Colonic mucosa (tissue), 4 donors: ENCODE results near the gene LARGE1. TPM values are rescaled to one million over a fixed set of nuclear protein-coding genes. Genes with fewer than 3 reads are reported as not detected.

Source experiments
- DNase-seq: peaks from one replicate; pipeline ENCODE4 v3.0.0-alpha.2; 2020
- H3K27ac ChIP-seq: fragments of 200-600 bp; one replicate; pipeline ENCODE4 v1.8.0; 2021
- H3K27me3 ChIP-seq: fragments of 200-600 bp; one replicate; pipeline ENCODE4 v1.8.0; 2021
- H3K36me3 ChIP-seq: fragments of 200-600 bp; one replicate; pipeline ENCODE4 v1.8.0; 2021
- H3K4me1 ChIP-seq: fragments of 200-600 bp; one replicate; pipeline ENCODE4 v1.8.0; 2021; ENCODE audit warnings: mild to moderate bottlenecking
- H3K4me3 ChIP-seq: fragments of 200-600 bp; one replicate; pipeline ENCODE4 v1.8.0; 2021
- H3K9ac ChIP-seq, 2 donors: one replicate each; pipeline ENCODE4 v1.7.0; 2013; ENCODE audit warnings: control low read depth in 2 of 2, low read depth in 2 of 2, low read length in 2 of 2
- H3K9me3 ChIP-seq: fragments of 200-600 bp; one replicate; pipeline ENCODE4 v1.8.0; 2021
- intact Hi-C: fragments of 100-400 bp; cut with DNase I; formaldehyde crosslinking; loops from one replicate; pipeline ENCODE4 v1.14.1; 2022
- total RNA-seq, 2 donors: library from RNA; stranded (reverse); fragmentation: NEBNext Ultra II Directional in 1 of 2; extraction: Animal tissue kit (Norgen Biotek cat#: 25700) in 1 of 2; gene quantifications; one replicate each; pipeline ENCODE4 v1.2.1, GENCODE V29; 2021
- TF ChIP-seq, protein P1 (sequence below): fragments of 200-600 bp; IDR thresholded peaks from one replicate; pipeline ENCODE4 v1.8.0; 2022; ENCODE audit warnings: antibody characterized with exemption, mild to moderate bottlenecking
- donor health status: healthy.
- donor health status: DM: no; HTN: no; CAD: no.
- donor health status: DM: no; HTN: no; CAD: no.

Gene LARGE1
- total RNA-seq, 2 donors from 2014 or later, result 45.2 to 46.5 TPM

GRCh38 chr22:33393432-33393831, 526.8 kb downstream of the LARGE1 start:
- Histone ChIP-seq H3K4me3 (no peak overlapping the region), H3K36me3 (no peaks in the 10 kb centered on the region), H3K27me3 (no peaks in the 10 kb centered on the region), H3K4me1 (no peaks in the 10 kb centered on the region), H3K9me3 (no peaks in the 10 kb centered on the region), H3K27ac (no peak overlapping the region), H3K9ac (no peak overlapping the region)
- DNase-seq, result no peak
- TF ChIP-seq, protein P1, sequence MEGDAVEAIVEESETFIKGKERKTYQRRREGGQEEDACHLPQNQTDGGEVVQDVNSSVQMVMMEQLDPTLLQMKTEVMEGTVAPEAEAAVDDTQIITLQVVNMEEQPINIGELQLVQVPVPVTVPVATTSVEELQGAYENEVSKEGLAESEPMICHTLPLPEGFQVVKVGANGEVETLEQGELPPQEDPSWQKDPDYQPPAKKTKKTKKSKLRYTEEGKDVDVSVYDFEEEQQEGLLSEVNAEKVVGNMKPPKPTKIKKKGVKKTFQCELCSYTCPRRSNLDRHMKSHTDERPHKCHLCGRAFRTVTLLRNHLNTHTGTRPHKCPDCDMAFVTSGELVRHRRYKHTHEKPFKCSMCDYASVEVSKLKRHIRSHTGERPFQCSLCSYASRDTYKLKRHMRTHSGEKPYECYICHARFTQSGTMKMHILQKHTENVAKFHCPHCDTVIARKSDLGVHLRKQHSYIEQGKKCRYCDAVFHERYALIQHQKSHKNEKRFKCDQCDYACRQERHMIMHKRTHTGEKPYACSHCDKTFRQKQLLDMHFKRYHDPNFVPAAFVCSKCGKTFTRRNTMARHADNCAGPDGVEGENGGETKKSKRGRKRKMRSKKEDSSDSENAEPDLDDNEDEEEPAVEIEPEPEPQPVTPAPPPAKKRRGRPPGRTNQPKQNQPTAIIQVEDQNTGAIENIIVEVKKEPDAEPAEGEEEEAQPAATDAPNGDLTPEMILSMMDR, result no peak
- intact Hi-C loops, result no loop called here

- Histone ChIP-seq H3K4me3 (no peak overlapping the region), H3K27me3 (no peaks in the 10 kb centered on the region), H3K27ac (no peak overlapping the region), H3K4me1 (no peaks in the 10 kb centered on the region), H3K36me3 (no peaks in the 10 kb centered on the region), H3K9me3 (no peaks in the 10 kb centered on the region), H3K9ac (no peak overlapping the region)
- DNase-seq, result no peak
- TF ChIP-seq, protein P1, result no peak
- intact Hi-C loops, result no loop called here
Measured at GRCh38 chr22:33391298-33391697, 529.0 kb downstream of the LARGE1 start.

DNA sequence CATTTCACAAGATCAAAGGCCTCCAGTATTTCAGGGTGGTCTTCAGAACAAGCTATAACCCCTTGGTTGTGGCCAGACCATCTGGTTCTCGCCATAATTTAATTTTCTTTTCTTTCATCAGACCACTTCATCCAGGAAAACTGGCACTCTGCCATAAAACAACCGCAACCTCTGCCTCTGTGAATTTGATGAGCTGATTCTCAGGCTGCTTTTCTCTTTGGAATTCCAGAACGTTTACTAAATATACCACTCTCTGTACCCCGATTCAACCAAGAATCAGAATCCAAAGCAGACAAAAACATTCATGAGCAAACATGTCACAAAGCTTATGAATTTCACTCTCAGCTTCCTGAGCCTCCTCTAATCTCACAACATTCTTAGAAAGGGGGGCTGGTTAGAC, 530.3 kb downstream of the LARGE1 start:
- TF ChIP-seq, protein P1, result no peak
- Histone ChIP-seq H3K9me3 (no peaks in the 10 kb centered on the region), H3K27ac (no peak overlapping the region), H3K4me3 (no peak overlapping the region), H3K9ac (no peak overlapping the region), H3K4me1 (no peaks in the 10 kb centered on the region), H3K27me3 (no peaks in the 10 kb centered on the region), H3K36me3 (no peaks in the 10 kb centered on the region)
- intact Hi-C loops, result no loop called here
- DNase-seq, result no peak

GRCh38 chr22:33386270-33386669, 534.0 kb downstream of the LARGE1 start:
- no peaks in the 10 kb centered on the region for H3K27me3 ChIP-seq
- TF ChIP-seq, protein P1, result no peak
- DNase-seq, result no peak
- no peaks in the 10 kb centered on the region for H3K36me3 ChIP-seq
- no peak overlapping the region for H3K27ac ChIP-seq
- H3K4me1 ChIP-seq, result no peaks in the 10 kb centered on the region
- H3K4me3 ChIP-seq, result no peak overlapping the region
- H3K9ac ChIP-seq, result no peak overlapping the region
- H3K9me3 ChIP-seq, result no peaks in the 10 kb centered on the region
- intact Hi-C loops, result no loop called here

DNA sequence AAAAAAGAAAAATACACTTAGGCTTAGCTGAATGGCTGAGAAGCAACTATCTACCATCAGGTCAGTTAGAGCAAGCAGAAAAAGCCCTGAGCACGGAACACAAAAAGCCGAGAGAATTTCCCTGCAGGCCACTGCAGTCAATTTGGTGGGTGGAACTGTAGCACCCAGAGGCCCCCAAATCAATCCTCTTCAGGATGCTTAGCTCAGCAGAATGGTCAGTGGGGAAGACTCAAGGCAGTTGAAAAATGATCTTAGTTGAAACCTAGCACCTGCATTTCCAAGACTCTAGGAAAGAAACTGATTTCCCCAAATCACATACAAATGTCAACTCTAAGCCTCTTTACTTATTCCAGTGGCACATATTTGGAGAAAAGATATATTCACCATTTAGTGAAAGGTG, 534.7 kb downstream of the LARGE1 start:
- Histone ChIP-seq H3K4me3 (no peak overlapping the region), H3K27ac (no peak overlapping the region), H3K9ac (no peak overlapping the region), H3K9me3 (no peaks in the 10 kb centered on the region), H3K4me1 (no peaks in the 10 kb centered on the region), H3K36me3 (no peaks in the 10 kb centered on the region), H3K27me3 (no peaks in the 10 kb centered on the region)
- TF ChIP-seq, protein P1, result no peak
- intact Hi-C loops, result no loop called here
- no peak for DNase-seq

- Histone ChIP-seq H3K4me1 (no peaks in the 10 kb centered on the region), H3K9ac (no peak overlapping the region), H3K27me3 (no peaks in the 10 kb centered on the region), H3K4me3 (no peak overlapping the region), H3K27ac (no peak overlapping the region), H3K9me3 (no peaks in the 10 kb centered on the region), H3K36me3 (no peaks in the 10 kb centered on the region)
- no peak for DNase-seq
- TF ChIP-seq, protein P1, result no peak
- intact Hi-C loops, result no loop called here
Measured at GRCh38 chr22:33382436-33382835, 537.8 kb downstream of the LARGE1 start.
